ENCODE measurements around the gene GFRA1.

- TF ChIP-seq, protein P1, sequence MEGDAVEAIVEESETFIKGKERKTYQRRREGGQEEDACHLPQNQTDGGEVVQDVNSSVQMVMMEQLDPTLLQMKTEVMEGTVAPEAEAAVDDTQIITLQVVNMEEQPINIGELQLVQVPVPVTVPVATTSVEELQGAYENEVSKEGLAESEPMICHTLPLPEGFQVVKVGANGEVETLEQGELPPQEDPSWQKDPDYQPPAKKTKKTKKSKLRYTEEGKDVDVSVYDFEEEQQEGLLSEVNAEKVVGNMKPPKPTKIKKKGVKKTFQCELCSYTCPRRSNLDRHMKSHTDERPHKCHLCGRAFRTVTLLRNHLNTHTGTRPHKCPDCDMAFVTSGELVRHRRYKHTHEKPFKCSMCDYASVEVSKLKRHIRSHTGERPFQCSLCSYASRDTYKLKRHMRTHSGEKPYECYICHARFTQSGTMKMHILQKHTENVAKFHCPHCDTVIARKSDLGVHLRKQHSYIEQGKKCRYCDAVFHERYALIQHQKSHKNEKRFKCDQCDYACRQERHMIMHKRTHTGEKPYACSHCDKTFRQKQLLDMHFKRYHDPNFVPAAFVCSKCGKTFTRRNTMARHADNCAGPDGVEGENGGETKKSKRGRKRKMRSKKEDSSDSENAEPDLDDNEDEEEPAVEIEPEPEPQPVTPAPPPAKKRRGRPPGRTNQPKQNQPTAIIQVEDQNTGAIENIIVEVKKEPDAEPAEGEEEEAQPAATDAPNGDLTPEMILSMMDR (IDR thresholded peaks at IDR 0.05; ENCODE audit: insufficient read depth, low read length, poor library complexity, severe bottlenecking), result no peak
- no peak for TF ChIP-seq EZH2phosphoT487 (conservative IDR thresholded peaks at IDR 0.05; ENCODE audit: low read length)
These were observed 115.5 kb downstream of the GFRA1 start for GRCh38 chr10:116157485-116157884.
